Tibial artery (tissue), 4 donors: ENCODE results near the gene DEDD2.

Experiments used
- DNase-seq, 2 donors: peaks; one replicate each; pipeline ENCODE4 v3.0.0-alpha.2; 2019
- H3K27ac ChIP-seq, 2 donors: fragments of 200-600 bp; sonication (generic) in 1 of 2; 1 replicate in 1 of 2; 2 replicates in 1 of 2; pipeline ENCODE4 v1.5.1; 2018 to 2019; ENCODE audit warnings: mild to moderate bottlenecking in 1 of 2
- H3K27me3 ChIP-seq, 2 donors: fragments of 200-600 bp; sonication (generic) in 1 of 2; one replicate each; pipeline versions ENCODE4 v1.5.1 to v1.6.0; 2016 to 2019
- H3K36me3 ChIP-seq, 3 donors: fragments of 200-600 bp; sonication (generic) in 2 of 3; one replicate each; pipeline ENCODE4 v1.5.1; 2016 to 2019; ENCODE audit warnings: mild to moderate bottlenecking in 2 of 3
- H3K4me1 ChIP-seq, 4 donors: fragments of 200-600 bp; sonication (generic) in 2 of 4; 1 replicate in 3 of 4; 2 replicates in 1 of 4; pipeline ENCODE4 v1.5.1; 2016 to 2019
- H3K4me3 ChIP-seq, 2 donors: fragments of 200-600 bp; sonication (generic) in 1 of 2; 1 replicate in 1 of 2; 2 replicates in 1 of 2; pipeline ENCODE4 v1.5.1; 2018 to 2019; ENCODE audit warnings: mild to moderate bottlenecking in 2 of 2
- H3K9me3 ChIP-seq, 3 donors: fragments of 200-600 bp; sonication (generic) in 1 of 3; one replicate each; pipeline ENCODE4 v1.5.1; 2016 to 2019
- intact Hi-C: fragments of 100-400 bp; cut with DNase I; formaldehyde crosslinking; loops from one replicate; pipeline ENCODE4 v1.15.0; 2023; ENCODE audit warnings: low total_unique reads
- TF ChIP-seq, protein P1 (sequence below), 2 experiments: fragments of 200-600 bp in 1 of 2; fragments of 450-650 bp in 1 of 2; IDR thresholded peaks; one replicate each; pipeline ENCODE4 v1.5.1; 2017 to 2019; ENCODE audit warnings: antibody characterized with exemption in 2 of 2, mild to moderate bottlenecking in 1 of 2, moderate library complexity in 1 of 2

Gene DEDD2

DNA sequence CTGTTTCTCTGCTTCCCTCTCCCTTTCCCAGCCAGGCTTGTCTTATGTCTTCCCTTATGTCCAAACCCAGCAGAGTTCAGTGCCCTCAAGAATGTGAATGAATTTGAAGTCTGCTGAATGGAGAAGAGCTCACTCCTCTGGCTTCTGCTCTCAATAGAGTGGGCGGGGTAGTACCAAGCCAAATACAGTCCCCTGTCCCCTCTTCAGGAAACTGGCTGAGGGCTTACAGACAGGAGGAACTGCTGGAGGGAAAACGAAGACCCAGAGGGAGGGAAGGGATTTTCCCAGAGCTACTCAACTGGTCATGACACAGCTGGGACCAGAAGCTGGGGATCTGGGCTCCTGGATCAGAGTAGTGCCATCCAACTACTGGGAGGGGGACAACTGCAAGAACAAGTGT lies 52.3 kb downstream of the DEDD2 start:
- Histone ChIP-seq H3K9me3 (no peaks in the 10 kb centered on the region), H3K4me1 (no peaks in the 10 kb centered on the region), H3K36me3 (no peaks in the 10 kb centered on the region), H3K27me3 (peaks cover 0 to 22% of the 10 kb centered on the region in 2 donors), H3K27ac (no peak overlapping the region), H3K4me3 (no peak overlapping the region)
- TF ChIP-seq, protein P1, sequence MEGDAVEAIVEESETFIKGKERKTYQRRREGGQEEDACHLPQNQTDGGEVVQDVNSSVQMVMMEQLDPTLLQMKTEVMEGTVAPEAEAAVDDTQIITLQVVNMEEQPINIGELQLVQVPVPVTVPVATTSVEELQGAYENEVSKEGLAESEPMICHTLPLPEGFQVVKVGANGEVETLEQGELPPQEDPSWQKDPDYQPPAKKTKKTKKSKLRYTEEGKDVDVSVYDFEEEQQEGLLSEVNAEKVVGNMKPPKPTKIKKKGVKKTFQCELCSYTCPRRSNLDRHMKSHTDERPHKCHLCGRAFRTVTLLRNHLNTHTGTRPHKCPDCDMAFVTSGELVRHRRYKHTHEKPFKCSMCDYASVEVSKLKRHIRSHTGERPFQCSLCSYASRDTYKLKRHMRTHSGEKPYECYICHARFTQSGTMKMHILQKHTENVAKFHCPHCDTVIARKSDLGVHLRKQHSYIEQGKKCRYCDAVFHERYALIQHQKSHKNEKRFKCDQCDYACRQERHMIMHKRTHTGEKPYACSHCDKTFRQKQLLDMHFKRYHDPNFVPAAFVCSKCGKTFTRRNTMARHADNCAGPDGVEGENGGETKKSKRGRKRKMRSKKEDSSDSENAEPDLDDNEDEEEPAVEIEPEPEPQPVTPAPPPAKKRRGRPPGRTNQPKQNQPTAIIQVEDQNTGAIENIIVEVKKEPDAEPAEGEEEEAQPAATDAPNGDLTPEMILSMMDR (IDR thresholded peaks at IDR 0.05): no peak
- intact Hi-C loops: no loop called here
- no peak for DNase-seq

DNA sequence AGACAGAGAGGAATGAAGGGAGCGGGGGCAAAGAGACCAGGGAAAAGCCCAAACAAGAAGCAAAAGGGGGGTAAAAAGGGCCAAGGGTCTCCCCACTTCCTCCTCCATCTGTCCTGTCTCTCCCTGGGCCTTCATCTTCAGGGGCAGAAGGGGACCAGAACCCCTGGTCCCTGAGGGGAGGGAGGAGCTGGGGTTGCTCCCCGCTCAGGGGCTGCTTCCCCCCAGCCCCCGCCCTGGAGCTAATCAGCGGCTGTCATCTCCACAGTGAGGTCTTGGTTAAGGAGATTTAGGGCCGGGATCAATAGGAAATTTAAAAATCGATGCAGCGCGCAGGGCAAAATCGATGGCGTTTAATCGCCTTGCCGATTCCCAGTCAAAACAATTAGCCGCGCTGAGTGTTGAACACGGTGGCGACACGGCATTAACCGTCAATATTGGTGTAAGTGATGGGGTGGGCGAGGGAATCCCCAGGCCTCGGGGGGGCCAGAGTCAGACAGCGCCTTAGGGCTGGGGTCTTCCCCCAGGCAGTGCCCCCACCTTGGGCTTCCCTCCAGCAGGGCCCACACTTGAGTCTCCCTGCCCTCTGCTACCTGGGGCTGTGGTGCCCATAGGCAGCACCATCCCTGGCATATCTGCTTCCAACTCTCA lies 55.7 kb downstream of the DEDD2 start:
- TF ChIP-seq, protein P1 (IDR thresholded peaks at IDR 0.05): no peak

DNA sequence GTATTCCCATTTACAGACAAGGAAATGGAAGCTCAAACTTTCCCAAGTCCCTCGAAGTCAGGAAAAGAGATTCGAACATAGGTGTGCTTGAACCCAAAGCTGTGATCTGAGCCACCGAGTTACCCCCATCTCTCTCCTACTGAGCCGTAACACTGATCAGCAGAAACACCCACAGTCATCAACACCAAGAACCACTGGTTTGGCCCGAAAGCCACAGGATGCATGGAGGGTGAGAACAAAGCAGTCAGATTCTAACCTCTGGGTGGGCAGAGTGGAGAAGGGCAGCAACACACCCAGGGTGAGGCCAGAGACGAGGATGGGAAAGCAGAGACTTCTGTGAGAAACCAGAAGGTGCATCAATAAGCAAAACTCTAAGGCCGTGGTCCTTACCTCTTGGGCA lies 57.5 kb downstream of the DEDD2 start:
- H3K27me3 ChIP-seq: peaks cover 0 to 37% of the 10 kb centered on the region in 2 donors
- H3K27ac ChIP-seq: no peak overlapping the region
- intact Hi-C loops: no loop called here
- TF ChIP-seq, protein P1 (IDR thresholded peaks at IDR 0.05): no peak
- no peaks in the 10 kb centered on the region for H3K9me3 ChIP-seq
- H3K4me3 ChIP-seq: no peak overlapping the region
- no peak for DNase-seq
- H3K36me3 ChIP-seq: no peaks in the 10 kb centered on the region
- H3K4me1 ChIP-seq: no peaks in the 10 kb centered on the region

More for the DNA sequence above, 55.7 kb downstream of the DEDD2 start:
- Histone ChIP-seq H3K27me3 (peaks cover 0 to 19% of the 10 kb centered on the region in 2 donors), H3K4me3 (no peak overlapping the region), H3K9me3 (no peaks in the 10 kb centered on the region), H3K27ac (no peak overlapping the region), H3K4me1 (no peaks in the 10 kb centered on the region), H3K36me3 (no peaks in the 10 kb centered on the region)
- intact Hi-C loops: no loop called here
- DNase-seq: no peak

DNA sequence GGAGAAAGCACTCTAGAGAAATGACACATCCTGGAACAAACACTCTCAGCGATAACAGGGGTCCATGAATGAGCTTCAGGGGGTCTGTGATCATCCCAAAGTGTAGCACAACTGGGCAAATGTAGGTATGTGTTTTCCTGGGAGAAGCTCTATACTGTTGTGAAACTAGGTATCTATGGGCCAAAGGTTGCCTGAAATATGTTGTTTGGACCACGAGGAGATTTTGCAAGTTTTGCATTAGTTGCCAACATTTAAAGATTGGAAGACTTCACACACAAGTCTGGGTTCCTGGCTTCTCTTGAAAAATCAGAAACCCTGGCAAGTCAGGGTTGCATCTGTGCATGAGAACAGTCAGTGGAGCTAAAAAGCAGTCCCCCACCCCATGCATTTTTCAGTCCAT lies 58.6 kb downstream of the DEDD2 start:
- DNase-seq: no peak
- Histone ChIP-seq H3K36me3 (no peaks in the 10 kb centered on the region), H3K9me3 (no peaks in the 10 kb centered on the region), H3K4me1 (no peaks in the 10 kb centered on the region), H3K27ac (no peak overlapping the region), H3K27me3 (peaks cover 0 to 42% of the 10 kb centered on the region in 2 donors), H3K4me3 (no peak overlapping the region)
- TF ChIP-seq, protein P1 (IDR thresholded peaks at IDR 0.05): no peak
- intact Hi-C loops: no loop called here

DNA sequence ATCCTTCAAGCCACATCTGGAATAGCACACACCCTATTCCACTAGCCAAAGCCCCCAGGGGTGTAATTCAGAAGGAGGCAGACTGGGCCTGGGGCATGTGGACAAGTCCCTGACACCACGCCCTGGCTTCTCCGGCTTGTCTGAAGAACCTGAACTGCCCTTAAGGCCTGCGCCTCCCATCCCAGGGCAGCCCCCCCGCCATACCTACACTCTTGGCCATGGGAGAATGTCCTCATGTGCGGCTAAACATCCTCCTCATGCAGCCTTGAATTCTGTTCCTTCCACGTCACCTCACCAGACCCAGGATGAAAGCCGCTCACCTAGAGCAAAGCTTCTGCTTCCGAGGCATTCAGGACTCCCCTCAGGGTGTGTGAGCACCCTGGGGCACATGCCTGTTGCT lies 60.9 kb downstream of the DEDD2 start:
- no peak for DNase-seq
- TF ChIP-seq, protein P1 (IDR thresholded peaks at IDR 0.05): no peak
- H3K27ac ChIP-seq: no peak overlapping the region
- peaks cover 0 to 50% of the 10 kb centered on the region in 2 donors for H3K27me3 ChIP-seq
- H3K4me3 ChIP-seq: no peak overlapping the region
- H3K4me1 ChIP-seq: no peaks in the 10 kb centered on the region
- no peaks in the 10 kb centered on the region for H3K9me3 ChIP-seq
- intact Hi-C loops: no loop called here
- H3K36me3 ChIP-seq: no peaks in the 10 kb centered on the region

DNA sequence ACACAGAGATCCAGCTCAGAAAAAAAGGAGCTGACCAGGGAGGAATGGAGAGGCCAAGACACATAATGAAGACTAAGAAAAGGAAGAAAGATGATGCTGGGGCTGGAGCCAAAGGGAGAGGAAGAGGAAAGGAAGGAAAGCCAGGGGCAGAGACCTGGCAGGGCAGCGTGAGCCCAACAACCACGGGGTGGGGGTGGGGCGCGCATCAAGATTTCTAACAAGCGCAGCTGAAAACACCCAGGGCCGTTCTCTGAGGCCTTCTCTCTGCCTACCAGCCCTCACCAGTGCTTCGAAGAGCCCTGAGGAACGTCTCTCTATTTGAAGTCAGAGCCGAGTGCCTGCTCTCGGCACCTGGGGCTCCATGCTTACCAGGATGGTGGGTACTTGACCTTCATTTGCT lies 61.7 kb downstream of the DEDD2 start:
- Histone ChIP-seq H3K4me1 (no peaks in the 10 kb centered on the region), H3K36me3 (no peaks in the 10 kb centered on the region), H3K27me3 (peaks cover 0 to 56% of the 10 kb centered on the region in 2 donors), H3K4me3 (no peak overlapping the region), H3K9me3 (no peaks in the 10 kb centered on the region), H3K27ac (no peak overlapping the region)
- intact Hi-C loops: no loop called here
- DNase-seq: no peak
- TF ChIP-seq, protein P1 (IDR thresholded peaks at IDR 0.05): no peak
